Loucy (cell line): ENCODE measurements around the gene LRRC4C.

ENCODE experiments used
- H2AFZ ChIP-seq: fragments of 200-600 bp; sonication (generic); 2 replicates; pipeline ENCODE4 v1.6.0; 2016; ENCODE audit warnings: antibody characterized with exemption, mild to moderate bottlenecking, low read length, moderate library complexity
- H3F3A ChIP-seq: fragments of 200-600 bp; 2 replicates; pipeline ENCODE4 v1.6.0; 2016; ENCODE audit warnings: antibody characterized with exemption, low read depth, mild to moderate bottlenecking
- H3K27me3 ChIP-seq: fragments of 200-600 bp; sonication (generic); 2 replicates; pipeline ENCODE4 v1.6.1; 2014; ENCODE audit warnings: low read length, mild to moderate bottlenecking; ENCODE audit not compliant: insufficient read depth, poor library complexity, severe bottlenecking
- H3K36me3 ChIP-seq: fragments of 200-600 bp; sonication (generic); 2 replicates; pipeline ENCODE4 v1.6.1; 2016; ENCODE audit warnings: low read length; ENCODE audit not compliant: insufficient read depth
- H3K4me1 ChIP-seq: fragments of 200-600 bp; sonication (generic); 2 replicates; pipeline ENCODE4 v1.5.1; 2014; ENCODE audit warnings: low read length, mild to moderate bottlenecking; ENCODE audit not compliant: insufficient read depth, poor library complexity, severe bottlenecking
- H3K4me2 ChIP-seq: fragments of 200-600 bp; sonication (generic); 2 replicates; pipeline ENCODE4 v1.6.0; 2014; ENCODE audit warnings: antibody characterized with exemption, low read length, low read depth, mild to moderate bottlenecking; ENCODE audit not compliant: poor library complexity, severe bottlenecking
- H3K4me3 ChIP-seq: fragments of 200-600 bp; sonication (generic); 2 replicates; pipeline ENCODE4 v1.5.1; 2014; ENCODE audit warnings: low read length, mild to moderate bottlenecking, mixed read lengths; ENCODE audit not compliant: poor library complexity, severe bottlenecking
- H3K79me2 ChIP-seq: fragments of 200-600 bp; sonication (generic); 2 replicates; pipeline ENCODE4 v1.6.1; 2014; ENCODE audit warnings: low read length; ENCODE audit not compliant: insufficient read depth
- H3K9ac ChIP-seq: fragments of 200-600 bp; sonication (generic); 2 replicates; pipeline ENCODE4 v1.6.0; 2014; ENCODE audit warnings: mild to moderate bottlenecking, low read depth, low read length, moderate library complexity; ENCODE audit not compliant: poor library complexity, severe bottlenecking
- H3K9me2 ChIP-seq: fragments of 200-600 bp; sonication (generic); replicated peaks from 2 replicates; pipeline ENCODE4 v1.6.1; 2016; ENCODE audit warnings: low read depth, low read length, mixed read lengths
- H3K9me3 ChIP-seq: fragments of 200-600 bp; sonication (generic); 2 replicates; pipeline ENCODE4 v1.6.1; 2014; ENCODE audit warnings: mild to moderate bottlenecking, antibody characterized with exemption, low read length, low read depth; ENCODE audit not compliant: insufficient read depth
- H4K20me1 ChIP-seq: fragments of 200-600 bp; sonication (generic); 2 replicates; pipeline ENCODE4 v1.6.0; 2014; ENCODE audit warnings: antibody characterized with exemption, low read length, mild to moderate bottlenecking; ENCODE audit not compliant: insufficient read depth, poor library complexity, severe bottlenecking
- CTCF ChIP-seq: fragments of 200-600 bp; sonication (generic); conservative IDR thresholded peaks from 2 replicates; pipeline ENCODE4 v1.5.1; 2014; ENCODE audit warnings: mild to moderate bottlenecking, antibody characterized with exemption, low read length
- EZH2phosphoT487 ChIP-seq: fragments of 200-600 bp; IDR thresholded peaks from 2 replicates; pipeline ENCODE4 v1.6.1; 2018; ENCODE audit warnings: antibody characterized with exemption, mild to moderate bottlenecking, moderate library complexity, borderline replicate concordance

LRRC4C gene

GRCh38 chr11:40841231-40841630 lies 618.2 kb downstream of the LRRC4C start:
- Histone ChIP-seq H3K4me2 (no peak overlapping the region), H3K4me1 (no peaks in the 10 kb centered on the region), H4K20me1 (no peaks in the 10 kb centered on the region), H3K9ac (no peak overlapping the region), H2AFZ (no peak overlapping the region), H3K36me3 (no peaks in the 10 kb centered on the region), H3K9me3 (no peaks in the 10 kb centered on the region), H3K4me3 (no peak overlapping the region), H3F3A (no peaks in the 10 kb centered on the region), H3K27me3 (no peaks in the 10 kb centered on the region), H3K9me2 (no peaks in the 10 kb centered on the region), H3K79me2 (no peaks in the 10 kb centered on the region)
- TF ChIP-seq CTCF (no peak), EZH2phosphoT487 (no peak)

- Histone ChIP-seq H3K27me3 (no peaks in the 10 kb centered on the region), H3K9ac (no peak overlapping the region), H3K4me1 (no peaks in the 10 kb centered on the region), H3K36me3 (no peaks in the 10 kb centered on the region), H3K79me2 (no peaks in the 10 kb centered on the region), H4K20me1 (no peaks in the 10 kb centered on the region), H3K4me2 (no peak overlapping the region), H3K9me2 (no peaks in the 10 kb centered on the region), H2AFZ (no peak overlapping the region), H3K9me3 (no peaks in the 10 kb centered on the region), H3F3A (no peaks in the 10 kb centered on the region), H3K4me3 (no peak overlapping the region)
- TF ChIP-seq CTCF: no peak
- TF ChIP-seq EZH2phosphoT487: no peak
These were observed 621.2 kb downstream of the LRRC4C start for GRCh38 chr11:40838181-40838683.

DNA sequence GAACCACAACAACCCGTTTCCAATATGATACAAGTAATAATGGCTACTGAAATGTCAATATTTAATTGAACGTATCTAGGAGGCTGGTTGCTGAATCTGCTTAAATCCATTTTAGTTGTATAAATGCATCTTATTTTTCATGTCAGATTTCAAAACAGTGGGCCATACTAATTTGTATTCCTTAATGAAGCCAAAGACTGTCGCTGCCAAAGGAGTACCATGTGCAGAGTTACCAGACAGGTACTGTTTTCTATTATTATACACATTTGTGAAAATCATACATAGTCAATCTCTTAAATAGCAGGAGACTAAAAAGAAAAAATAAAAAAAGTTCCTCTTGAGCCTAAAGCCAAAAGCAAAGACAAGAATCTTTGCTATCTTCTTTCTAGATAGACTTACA lies 632.3 kb downstream of the LRRC4C start:
- Histone ChIP-seq H3K4me2 (no peak overlapping the region), H3K9me3 (no peaks in the 10 kb centered on the region), H3K9ac (no peak overlapping the region), H3K27me3 (no peaks in the 10 kb centered on the region), H3K79me2 (no peaks in the 10 kb centered on the region), H3K4me3 (no peak overlapping the region), H2AFZ (no peak overlapping the region), H3K36me3 (no peaks in the 10 kb centered on the region), H3K9me2 (0 out of 2 replicates have a peak, but pooled peaks cover 6% of the 10 kb centered on the region), H3K4me1 (no peaks in the 10 kb centered on the region), H4K20me1 (no peaks in the 10 kb centered on the region), H3F3A (no peaks in the 10 kb centered on the region)
- TF ChIP-seq CTCF (no peak), EZH2phosphoT487 (no peak)
